HG03571 (cell line): ENCODE data around the gene CNPY4.
A peak's percentile ranks its signal among the peaks of the same experiment; 100 is the strongest.

Source experiments
- ATAC-seq: cut with Tn5 transposase; IDR thresholded peaks from one replicate; pipeline ENCODE4 v1.9.1; 2021; ENCODE audit not compliant: unreplicated experiment

The CNPY4 gene, protein sequence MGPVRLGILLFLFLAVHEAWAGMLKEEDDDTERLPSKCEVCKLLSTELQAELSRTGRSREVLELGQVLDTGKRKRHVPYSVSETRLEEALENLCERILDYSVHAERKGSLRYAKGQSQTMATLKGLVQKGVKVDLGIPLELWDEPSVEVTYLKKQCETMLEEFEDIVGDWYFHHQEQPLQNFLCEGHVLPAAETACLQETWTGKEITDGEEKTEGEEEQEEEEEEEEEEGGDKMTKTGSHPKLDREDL

DNA sequence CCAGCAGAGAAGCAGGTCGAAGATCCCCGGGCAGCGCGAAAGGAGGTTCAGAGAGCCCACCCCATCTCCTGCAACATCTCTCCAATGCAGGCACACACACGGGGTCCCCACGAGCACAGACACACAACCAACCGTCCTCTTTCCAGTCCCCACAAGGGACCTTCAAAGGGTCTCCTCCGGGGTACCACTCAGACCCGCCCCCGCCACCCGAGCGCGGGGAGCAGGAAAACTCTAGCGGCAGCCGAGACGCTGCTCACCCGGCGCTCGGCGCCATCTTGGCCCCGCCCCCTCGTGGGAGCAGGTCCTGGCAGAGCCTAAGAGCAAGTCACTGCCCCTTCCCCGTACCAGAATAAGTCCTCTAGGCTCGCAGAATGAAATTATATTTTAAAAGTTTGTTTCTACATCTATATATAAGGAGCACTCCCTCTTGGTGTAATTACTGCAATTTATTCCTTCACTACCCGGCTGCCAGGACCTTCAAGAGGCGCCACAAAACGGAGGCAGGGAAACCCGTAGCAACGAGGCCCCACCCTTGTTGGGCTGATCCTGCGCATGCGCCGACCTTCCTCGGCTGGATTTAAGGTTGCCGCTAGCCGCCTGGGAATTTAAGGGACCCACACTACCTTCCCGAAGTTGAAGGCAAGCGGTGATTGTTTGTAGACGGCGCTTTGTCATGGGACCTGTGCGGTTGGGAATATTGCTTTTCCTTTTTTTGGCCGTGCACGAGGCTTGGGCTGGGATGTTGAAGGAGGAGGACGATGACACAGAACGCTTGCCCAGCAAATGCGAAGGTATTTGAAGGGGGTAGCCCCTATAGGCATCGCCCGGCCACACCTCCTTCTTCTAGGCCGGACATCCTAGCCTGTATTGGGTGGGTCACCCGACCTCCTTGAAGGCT is at the start of gene CNPY4, which contains the start of gene TAF6:
Gene CNPY4 (plus strand): TSS at position 563 of the 898 bp plus-strand sequence. CDS start 111 bp downstream, at position 674.
Gene TAF6 (minus strand): TSS at position 287 of the 898 bp plus-strand sequence. CDS start 5,149 bp downstream, outside the sequence.
- ATAC-seq, result peak; percentile 55

DNA sequence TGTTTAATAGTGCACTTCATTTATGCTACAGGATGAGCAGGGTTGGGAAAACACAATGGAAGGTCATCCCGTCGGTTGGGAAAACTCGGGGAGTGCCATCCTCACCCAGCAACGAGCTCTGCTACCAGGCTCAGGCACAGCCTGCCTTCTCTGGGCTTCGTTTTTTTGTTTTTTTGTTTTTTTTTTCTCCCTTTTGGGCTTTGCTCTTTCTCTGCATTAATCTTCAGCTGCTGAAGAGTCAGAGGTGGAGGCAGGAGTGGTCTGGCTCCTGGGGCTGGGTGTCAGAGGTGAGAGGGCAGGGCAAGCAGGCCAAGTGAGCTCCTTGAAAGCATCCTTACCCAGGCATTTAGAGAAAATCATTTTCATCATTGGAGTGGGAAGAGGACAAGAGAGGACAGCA is 49.4 kb upstream of the CNPY4 start:
- ATAC-seq, result no peak

DNA sequence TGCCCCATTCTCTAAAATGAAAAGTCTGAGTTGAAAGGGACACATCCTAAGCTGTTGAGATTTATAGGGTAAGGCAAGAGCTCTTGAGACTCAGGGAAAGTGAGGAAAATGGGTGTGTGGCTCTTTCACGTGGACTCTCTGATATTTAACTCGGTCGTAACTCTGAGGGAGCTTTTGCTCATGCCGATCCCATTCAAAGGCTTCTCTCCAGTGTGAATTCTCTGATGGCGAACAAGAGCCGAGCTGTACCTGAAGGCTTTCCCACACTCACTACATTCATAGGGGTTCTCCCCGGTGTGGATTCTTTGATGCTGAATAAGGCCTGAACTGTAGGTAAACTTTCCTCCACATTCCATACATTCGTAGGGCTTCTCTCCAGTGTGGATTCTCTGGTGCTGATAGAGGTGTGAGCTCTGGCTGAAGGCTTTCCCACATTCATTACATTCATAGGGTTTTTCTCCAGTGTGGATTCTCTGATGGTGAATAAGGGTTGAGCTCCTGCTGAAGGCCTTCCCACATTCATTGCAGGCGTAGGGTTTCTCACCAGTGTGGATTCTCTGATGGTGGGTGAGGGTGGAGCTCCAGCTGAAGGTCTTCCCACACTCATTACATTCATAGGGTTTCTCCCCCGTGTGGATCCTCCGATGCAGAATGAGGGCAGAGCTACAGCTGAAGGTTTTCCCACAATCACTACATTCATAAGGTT is 48.3 kb upstream of the CNPY4 start:
- ATAC-seq, result no peak

DNA sequence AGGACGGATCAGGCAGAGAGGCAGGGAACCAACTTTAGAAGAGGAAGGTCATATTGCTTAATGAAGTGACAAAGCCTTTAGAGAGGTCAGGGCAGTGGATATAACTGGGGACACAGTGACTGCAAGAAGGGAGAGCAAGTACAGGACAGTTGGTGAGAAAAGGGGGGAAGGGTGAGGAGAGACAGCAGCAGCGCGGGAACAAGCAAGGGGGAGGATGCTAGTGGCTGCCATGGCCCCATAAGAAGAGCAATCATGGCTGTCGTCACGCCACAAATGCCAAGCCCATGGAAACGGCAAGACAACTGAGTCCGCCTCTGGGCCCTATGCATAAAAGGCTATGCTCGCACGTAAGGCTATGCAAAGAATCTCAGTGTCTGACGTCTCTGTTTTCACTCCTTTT is 47.0 kb upstream of the CNPY4 start:
- ATAC-seq, result no peak

DNA sequence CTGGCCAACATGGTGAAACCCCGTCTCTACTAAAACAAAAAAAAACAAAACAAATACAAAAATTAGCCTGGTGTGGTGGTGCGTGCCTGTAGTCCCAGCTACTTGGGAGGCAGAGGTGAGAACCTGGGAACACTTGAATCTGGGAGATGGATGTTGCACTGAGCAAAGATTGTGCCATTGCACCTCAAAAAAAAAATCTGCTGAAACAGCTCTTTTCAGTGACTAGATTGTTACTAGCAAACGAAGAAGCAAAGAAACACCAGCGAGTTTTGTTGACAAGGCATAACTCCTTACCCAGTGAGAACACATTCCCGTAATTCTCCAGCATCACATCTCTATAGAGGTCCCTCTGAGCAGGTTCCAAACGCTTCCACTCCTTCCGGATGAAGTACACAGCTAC is 44.6 kb upstream of the CNPY4 start:
- ATAC-seq, result no peak

DNA sequence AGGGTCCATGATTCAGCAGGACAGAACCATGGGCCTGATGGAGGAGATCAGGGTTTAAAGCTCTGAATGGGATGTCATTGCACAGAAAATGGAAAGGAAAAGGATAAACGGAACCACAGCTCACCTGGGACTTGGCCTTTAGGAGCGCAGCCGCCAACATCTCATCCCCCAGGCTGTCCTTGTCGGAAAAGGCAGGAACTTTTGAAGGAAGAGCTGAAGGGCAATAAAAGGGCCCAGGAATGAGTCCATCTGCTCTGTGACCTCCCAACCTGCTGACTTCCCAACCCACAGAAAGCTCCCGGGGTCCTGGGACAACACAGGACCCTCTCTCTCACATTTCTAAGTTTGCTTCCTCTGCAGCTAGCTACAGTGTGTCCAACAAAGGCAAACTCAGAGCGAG is 44.0 kb upstream of the CNPY4 start:
- ATAC-seq, result no peak

DNA sequence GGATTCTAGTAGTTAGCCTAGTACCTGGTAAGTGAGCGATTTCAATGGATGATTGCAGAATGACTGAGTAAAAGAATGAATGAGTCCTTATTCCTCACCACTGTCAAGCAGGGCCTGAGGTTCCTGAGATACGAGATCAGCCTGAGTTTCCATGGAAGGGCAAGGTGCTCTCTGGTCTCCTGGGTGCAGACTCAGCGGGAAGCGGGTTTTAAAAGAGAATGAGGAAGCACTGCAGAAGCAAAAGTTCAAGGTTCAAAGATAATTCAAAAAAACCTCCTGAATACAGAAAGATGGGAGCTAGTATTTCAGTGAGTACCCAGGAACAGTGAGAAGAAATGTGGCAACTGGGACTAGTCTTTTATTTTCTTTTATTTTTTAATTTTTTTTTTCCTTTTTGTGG is 42.2 kb upstream of the CNPY4 start:
- no peak for ATAC-seq

DNA sequence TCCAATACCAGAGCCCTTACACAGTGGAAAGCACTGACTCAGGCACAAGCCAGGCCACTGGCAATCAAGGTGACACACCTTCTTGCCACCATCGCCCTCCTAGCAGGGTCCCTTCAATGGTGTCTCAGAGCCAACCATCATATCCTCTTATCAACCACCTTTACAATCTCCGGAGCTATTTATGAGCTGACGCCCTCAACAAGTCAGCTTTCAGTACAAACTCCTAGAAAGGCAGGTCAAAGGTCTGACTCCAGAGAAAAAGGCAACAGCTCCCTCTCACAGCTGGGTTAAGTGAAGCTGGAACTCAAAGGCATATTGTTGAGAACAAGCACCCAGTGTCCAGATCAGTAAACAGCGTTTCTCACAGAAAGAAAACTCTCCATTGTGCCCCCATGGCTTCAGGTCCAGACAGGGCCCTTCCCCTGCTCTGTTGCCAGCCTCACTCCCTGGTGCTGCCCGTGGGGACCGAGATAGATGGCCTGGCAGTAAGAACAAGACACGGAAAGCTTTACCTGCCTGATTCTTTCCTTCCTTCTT is 40.3 kb upstream of the CNPY4 start:
- ATAC-seq, result no peak

DNA sequence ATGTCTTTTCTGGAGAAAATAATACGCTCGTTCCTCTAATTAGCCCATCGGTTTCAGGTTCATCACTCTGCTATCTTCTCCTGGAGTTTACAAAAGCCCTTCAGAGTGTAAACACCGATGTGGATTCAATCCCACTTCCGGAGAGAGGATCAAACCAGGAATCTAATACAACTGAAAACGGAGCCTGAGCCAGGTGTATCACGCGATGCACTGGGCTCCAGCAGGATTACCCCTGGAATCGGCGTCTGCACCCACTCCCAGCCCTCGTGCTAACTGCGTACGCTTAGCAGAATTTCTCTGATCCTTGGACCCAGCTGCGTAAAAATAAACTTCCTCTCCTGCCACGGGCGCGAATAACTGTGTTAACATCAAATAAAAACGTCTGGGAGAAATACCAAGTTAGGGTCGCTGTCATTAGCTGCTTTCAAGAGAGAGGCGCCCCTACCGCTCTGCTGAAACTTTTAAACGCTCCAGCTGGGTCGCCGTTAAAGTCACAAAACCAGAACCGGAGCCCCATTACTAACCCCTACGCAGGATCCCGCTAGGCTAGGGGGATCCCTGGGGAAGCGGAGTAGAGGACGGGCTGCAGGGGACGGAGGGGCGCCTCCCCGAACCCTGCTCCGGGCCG is 38.4 kb upstream of the CNPY4 start:
- no peak for ATAC-seq

DNA sequence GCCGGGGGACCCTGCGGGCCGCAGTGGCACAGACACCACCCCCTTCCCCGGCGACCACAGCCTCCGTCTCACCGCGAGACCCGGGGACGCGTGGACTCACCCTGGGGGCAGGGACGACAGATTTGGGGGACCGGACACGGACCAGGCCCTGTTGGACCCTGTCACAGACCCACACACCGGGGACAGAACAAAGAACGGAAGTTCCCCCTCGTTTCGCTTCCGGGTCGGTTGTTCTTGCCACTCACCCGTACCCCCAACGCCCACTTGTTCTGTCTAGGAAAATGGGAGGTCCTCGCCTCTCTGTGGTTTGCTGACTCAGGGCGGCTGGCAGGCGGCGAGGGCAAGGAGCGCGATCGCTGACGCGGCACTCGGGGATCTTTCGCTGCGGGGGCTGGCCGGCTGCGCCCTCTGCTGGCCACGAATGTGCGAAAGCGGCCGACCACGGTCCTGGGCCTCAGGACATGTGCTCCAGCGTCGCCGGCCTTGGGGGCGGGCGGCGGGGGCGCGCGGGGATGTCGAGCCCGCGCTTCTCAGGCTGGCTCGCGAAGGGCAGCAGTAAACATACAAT is 37.8 kb upstream of the CNPY4 start, which contains the start of gene ZNF3:
Gene ZNF3 (minus strand): TSS at position 189 of the 568 bp plus-strand sequence. CDS start 4,366 bp downstream, outside the sequence.
- ATAC-seq, result peak; percentile 72

DNA sequence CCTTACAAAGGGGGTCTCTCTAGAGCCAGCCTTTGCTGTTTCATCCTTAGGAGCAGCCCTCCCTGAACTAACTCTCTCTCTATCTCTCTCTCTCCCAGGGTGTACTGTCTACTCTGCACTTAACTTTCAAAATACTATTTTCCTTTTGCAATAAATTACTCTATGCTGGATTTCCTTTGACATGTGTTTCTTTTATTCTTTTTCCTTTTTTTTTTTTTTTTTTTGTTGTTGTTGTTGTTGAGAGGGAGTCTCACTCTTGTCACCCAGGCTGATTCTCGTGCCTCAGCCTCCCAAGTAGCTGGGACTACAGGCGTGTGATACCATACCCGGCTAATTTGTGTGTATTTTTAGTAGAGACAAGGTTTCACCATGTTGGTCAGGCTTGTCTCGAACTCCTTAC is 36.5 kb upstream of the CNPY4 start:
- no peak for ATAC-seq

DNA sequence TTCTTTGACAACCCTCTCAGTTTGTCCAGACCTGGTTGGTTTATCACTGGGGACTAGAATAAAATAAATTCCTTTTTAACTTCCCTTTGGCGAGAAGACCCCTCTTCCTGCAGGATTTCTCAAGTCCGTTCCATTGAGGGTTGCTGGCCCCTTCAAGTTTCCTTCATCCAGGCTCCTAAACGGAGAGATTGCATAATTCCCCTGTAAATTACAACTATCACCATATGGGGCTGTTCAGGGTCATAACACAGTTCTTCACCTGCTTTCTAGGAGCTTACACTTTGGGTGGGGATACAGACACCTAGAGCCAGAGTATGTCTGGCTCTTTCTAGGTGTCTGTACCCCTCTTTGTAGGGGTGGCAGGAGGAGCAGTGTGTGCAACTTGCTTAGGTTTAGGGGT is 33.9 kb upstream of the CNPY4 start:
- no peak for ATAC-seq

DNA sequence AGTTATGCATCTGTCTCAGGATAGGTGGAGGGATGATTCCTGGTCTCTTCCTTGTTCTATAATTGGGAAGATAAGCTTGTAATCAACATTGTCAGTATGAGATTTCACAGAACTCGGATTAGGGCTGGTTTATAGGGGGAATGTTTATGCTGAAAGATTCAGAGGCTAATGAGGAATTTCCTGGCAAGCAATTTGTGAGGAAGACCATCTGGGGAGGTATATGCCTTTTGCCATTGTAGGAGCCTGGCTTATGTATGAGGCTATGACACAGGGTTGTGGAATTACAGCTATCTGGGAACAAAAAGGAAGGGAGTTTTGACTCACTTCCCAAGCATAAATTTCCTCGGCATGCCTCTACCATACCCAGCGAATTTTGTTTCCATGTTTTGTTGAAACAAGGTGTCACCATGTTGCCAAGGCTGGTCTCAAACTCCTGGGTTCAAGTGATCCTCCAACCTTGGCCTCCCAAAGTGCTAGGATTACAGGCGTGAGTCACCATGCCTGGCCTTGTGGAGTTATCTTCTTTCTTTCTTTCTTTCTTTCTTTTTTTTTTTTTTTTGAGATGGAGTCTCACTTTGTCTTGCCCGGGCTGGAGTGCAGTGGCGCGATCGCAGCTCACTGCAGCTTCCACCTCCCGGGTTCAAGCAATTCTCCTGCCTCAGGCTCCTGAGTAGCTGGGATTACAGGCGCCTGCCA is 32.2 kb upstream of the CNPY4 start:
- no peak for ATAC-seq

DNA sequence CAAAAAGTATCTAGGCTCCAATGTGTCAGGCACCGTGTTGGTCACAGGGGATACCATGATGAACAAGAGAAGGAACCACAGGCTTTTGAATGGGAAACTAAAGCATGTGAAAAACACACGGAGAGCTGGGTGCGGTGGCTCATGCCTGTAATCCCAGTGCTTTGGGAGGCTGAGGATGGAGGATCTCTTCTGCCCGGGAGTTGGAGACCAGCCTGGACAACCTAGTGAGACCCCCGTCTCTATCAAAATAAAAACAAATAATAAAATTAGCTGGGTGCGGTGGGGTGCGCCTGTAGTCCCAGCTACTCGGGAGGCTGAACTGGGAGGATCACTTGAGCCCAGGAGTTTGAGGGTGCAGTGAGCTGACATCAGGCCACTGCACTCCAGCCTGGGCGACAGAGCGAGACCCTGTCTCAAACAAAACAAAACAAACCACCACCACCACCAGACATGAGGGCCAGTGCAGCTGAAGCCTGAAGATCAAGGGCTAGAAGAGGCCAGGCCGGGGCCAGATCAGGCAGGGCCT is 31.3 kb upstream of the CNPY4 start:
- no peak for ATAC-seq

DNA sequence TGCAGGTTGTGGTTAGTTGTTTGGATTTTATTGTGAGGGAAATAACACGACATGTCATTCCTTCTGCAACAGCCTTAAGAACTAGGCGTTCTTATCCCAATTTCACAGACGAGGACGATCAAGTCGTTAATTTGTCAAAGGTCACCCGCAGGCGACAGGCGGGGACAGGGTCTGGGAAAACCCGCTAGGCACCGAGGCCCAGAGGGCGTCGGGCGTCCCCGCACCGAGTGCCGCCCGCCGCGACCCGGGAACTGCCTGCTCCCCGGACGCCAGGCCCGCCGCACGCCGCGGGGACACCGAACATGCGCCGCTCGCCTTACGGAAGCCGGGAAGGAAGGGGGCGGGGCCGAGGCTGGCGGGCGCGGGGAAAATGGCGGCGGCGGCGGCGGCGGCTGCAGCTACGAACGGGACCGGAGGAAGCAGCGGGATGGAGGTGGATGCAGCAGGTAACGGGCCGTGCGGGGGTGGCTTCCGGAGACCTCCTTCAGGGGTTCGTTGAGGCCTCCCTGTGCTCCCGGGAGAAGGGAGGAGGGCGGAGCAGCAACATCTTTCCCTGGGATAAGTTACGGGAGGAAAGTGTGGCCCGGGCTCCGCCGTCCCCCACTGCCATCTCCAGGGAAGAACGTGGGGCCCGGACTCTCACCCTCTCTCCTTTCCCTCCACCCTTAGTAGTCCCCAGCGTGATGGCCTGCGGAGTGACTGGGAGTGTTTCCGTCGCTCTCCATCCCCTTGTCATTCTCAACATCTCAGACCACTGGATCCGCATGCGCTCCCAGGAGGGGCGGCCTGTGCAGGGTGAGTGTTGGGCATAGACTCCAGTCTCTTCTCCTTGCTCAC is 30.6 kb upstream of the CNPY4 start, which contains the start of gene COPS6:
Gene COPS6 (plus strand): TSS at position 349 of the 837 bp plus-strand sequence. CDS start 22 bp downstream, at position 371.
- ATAC-seq, result peak; percentile 43

DNA sequence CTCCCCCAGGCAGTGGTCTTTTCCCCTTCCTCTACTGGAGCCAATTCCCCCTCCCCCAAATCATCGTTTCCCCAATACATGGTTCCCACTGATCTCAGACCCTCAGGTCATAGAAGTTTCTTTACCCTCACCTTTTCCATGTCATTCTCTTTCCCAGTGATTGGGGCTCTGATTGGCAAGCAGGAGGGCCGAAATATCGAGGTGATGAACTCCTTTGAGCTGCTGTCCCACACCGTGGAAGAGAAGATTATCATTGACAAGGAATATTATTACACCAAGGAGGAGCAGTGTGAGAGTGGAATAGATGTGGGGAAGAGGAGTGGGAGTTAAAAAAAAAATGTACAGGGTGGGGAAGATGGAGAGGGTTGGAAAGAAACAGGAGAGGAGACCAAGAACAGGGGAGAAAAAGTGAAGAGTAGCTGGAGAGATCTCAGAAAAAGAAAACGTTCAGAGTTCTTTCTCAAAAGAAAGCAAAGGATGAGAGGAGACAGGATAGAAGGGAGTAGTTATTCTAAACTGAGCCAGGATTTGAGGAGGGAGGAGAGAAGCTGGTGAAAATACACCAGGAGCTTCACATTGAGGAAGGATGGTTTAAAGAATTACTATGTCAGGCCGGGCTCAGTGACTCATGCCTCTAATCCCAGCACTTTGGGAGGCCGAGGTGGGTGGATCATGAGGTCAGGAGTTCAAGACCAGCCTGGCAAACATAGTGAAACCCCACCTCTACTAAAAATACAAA is 29.8 kb upstream of the CNPY4 start:
- ATAC-seq, result no peak

DNA sequence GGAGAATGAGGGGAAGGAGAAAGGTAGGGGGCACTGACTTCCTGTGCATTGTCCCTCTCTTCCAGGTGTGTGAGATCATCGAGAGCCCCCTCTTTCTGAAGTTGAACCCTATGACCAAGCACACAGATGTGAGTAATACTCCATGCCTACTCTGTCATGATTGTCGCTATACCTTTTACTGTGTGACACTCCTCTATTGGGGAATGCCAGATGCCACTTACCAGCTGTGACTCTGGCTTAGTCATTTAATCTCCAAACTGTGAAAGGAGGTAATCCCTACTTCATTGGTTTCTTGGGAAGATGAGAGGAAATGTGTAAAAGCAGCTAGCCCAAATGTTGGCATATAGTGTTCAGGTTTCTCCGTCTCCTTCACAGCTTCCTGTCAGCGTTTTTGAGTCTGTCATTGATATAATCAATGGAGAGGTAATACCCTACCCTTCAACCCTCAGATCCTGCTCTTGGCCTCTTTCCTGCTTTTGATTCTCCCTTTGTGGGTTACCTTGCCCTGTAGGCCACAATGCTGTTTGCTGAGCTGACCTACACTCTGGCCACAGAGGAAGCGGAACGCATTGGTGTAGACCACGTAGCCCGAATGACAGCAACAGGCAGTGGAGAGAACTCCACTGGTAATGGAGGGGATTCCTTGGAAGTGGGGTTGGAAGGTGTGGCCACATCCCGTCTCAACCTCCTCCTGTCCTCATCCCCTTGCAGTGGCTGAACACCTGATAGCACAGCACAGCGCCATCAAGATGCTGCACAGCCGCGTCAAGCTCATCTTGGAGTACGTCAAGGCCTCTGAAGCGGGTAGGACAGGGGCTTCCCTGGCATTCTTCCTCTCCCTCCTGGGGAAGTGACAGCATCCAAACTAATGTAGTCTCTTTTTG is 28.7 kb upstream of the CNPY4 start:
- no peak for ATAC-seq
